ENCODE results near the gene NBPF3.
A peak's percentile ranks its signal among the peaks of the same experiment; 100 is the strongest.
"Not testable (repeated sequence)": the region's sequence is repeated elsewhere in the genome, so short reads cannot be mapped to it uniquely, and the experiment has no call there.

NBPF3 gene

DNA sequence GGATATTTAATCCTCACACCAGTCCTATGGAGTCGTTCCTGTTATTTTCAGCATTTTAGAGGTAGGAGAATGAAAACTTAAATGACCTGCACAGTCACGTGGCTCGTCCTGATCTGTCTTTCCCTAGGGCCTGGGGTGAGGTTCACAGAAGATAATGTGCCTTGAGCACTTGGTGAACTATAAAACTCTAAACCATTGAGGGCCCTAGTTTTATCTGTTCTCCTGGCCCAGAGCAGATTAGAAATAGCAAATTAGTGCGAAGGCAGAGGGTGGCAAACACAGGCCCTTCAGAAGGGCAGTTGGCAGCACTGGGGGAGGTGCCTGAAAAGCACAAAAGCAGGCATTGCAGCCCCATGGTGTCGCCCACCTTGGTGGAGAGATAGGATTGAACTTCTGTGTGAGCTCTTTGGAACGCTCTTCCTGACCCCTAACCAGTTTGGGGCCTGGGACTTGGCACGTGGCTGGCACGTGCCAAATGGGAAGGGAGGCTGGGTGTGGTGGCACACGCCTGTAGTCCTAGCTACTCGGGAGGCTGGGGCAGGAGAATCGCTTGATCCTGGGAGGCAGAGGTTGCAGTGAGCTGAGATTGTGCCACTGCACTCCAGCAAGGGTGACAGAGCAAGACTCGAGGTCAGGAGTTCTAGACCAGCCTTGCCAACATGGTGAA is 1.2 kb upstream of the NBPF3 start:
- not testable (repeated sequence) for DNase-seq (ENCODE audit: low spot score)

DNA sequence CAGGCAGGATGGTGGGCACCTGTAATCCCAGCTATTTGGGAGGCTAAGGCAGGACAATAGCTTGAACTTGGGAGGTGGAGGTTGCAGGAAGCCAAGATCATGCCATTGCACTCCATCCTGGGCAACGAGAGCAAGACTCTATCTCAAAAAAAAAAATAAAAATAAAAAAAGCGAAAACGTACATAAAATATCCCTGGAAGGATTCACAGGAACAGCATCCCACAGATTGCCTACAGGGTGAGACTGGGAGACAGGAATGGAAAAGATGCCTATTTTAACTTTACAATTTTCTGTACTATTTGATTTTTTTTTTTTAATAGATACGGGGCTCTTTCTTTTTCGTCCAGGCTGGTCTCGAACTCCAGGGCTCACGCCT is 604 bp upstream of the NBPF3 start:
- no peak for DNase-seq (ENCODE audit: low spot score)

DNA sequence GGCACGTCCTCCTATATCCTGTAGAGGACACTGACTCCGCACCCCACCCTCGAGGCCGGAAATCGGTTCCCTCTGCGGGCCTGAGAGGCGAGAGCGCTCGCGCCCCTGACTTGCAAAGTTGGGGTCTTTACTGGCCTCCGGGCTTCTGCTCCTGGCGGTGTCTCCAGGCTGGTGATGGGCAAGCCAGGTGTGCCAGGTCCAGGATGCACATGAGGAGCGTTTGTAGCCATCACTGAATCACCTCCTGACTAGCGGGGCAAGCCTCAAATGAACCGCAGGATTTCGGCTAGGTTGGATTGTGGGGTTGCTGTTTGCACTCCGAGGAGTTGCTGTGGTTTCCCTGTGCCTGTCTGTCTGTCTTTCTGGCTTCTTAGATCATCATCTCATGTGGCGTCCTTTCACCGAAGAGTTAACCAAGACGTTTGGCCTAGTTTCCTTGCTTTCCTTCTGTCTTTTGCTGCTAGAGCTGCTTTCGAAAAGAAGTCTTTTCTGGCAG is 741 bp downstream of the NBPF3 start:
- DNase-seq (ENCODE audit: low spot score): not testable (repeated sequence)

GRCh38 chr1:21446647-21447046 is 6.7 kb downstream of the NBPF3 start:
- not testable (repeated sequence) for DNase-seq (ENCODE audit: low spot score)

DNA sequence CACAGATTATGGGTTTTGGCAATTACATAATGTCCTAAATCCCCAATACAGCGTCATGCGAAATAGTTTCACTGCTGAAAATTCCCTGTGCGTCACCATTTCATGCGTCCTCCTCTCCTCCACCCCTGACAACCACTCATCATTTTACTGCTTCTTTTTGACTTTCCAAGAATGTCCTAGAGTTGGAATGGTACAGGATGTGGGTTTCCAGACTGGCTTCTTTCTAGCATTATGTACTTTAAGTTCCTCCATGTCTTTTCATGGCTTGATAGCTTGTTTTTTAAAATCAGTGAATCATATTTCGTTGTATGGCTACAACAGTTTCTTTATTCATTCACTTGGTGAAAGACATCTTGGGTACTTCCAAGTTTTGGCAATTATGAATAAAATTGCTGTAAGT is 7.4 kb downstream of the NBPF3 start:
- no peak for DNase-seq (ENCODE audit: low spot score)

- no peak for DNase-seq (ENCODE audit: low spot score)
Observed at GRCh38 chr1:21449906-21450305, 10.0 kb downstream of the NBPF3 start.

- no peak for DNase-seq (ENCODE audit: low spot score)
Observed at GRCh38 chr1:21451212-21451611, 11.3 kb downstream of the NBPF3 start.

- no peak for DNase-seq (ENCODE audit: low spot score)
Observed at GRCh38 chr1:21451981-21452411, 12.1 kb downstream of the NBPF3 start.

DNA sequence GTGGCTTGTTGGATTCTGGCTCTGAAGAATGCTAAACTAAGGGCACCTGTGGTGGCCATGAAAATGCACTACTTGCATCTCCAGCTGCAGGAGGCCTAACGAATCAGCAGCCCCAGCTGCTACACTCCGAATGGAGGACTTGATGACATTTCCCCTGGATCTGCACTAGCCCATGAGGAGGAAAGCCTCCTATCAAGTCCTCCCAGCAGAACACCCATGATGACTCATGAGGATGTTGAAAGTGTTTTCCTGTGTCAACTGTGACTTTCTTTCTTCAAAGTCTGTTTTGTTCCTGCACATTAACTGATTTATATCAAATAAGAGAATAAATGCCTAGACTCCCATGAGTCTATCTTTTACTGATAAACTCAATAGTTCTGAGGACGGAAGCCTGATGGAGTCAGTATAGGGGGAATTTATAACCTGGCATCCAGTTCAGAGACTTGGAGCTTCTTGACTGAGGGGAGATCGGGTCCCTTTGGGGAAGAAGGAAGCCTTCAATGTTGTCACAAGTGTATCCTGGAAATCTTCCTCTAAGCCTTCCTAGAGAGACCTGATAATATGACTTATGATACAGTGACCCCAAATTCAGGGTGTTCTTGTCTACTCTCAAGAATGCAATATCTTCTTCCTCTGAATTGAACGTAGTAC is 14.2 kb downstream of the NBPF3 start:
- peak; percentile 39 for DNase-seq (ENCODE audit: low spot score)

GRCh38 chr1:21454904-21455303 is 15.0 kb downstream of the NBPF3 start:
- DNase-seq (ENCODE audit: low spot score): not testable (repeated sequence)

DNA sequence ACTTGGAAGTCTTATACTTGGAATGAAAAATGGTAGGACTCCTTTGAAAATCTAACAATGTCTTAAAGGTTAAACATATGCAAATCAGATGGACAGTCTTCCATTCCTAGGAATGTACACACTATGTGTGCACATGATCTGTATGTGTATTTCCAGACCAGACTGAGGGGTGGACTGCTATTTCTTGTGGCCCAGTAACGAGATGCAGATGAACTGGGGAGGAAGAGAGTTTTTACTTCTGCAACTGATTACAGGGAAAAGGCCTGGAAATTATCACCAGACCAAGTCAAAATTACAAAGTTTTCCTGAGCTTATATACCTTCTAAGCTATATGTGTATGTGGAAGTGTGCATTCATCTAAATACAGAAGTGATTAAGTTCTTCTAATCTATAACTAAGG is 17.7 kb downstream of the NBPF3 start:
- no peak for DNase-seq (ENCODE audit: low spot score)

DNA sequence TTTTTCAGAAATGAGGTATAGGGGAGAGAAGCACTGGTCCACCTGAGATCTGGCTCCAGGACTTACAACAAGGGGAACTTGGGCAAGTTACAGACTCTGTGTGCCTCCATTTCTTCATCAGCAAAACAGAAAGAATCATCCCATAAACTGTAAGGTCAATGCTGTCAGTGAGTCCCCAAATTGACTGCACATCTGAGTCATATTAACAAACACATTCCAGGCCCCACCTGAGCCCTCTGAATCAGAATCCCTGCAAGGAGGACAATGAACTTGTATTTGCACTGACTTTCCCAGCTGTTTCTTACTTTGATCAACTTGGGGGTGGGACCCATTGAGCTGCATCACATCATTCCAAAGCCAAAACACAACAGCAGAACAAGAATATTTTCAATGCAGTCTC is 25.2 kb downstream of the NBPF3 start:
- not testable (repeated sequence) for DNase-seq (ENCODE audit: low spot score)

DNA sequence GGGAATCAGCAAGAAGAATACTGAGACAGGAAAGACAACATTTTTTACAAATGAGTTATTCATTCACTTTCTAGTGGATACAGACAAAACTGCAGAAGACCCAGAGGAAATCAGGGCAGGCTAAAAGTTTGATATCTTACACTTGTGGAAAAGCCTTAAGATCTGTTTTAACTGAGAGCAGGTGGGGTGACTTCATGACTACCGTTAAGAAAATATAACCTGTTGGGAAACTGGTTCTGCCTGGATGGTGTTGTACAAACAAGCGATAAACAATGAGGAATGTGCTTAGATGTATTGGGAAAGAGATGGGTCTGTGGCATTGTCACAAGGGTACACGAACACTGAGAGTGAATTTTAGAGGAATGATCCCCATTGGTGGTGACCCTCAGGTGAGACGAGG is 28.0 kb downstream of the NBPF3 start:
- not testable (repeated sequence) for DNase-seq (ENCODE audit: low spot score)

DNA sequence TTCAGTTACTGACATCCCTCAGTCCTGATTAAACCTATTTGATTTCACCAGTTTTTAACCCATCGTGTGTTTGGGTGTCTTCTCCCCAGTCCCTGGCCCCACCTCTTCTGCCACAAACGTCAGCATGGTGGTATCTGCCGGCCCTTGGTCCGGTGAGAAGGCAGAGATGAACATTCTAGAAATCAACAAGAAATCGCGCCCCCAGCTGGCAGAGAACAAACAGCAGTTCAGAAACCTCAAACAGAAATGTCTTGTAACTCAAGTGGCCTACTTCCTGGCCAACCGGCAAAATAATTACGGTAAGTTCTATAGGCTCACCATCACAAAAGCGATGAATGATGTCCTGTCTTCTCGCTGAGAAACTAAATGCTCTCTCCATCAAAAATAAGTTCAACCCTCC is 28.7 kb downstream of the NBPF3 start:
- DNase-seq (ENCODE audit: low spot score): no peak

DNA sequence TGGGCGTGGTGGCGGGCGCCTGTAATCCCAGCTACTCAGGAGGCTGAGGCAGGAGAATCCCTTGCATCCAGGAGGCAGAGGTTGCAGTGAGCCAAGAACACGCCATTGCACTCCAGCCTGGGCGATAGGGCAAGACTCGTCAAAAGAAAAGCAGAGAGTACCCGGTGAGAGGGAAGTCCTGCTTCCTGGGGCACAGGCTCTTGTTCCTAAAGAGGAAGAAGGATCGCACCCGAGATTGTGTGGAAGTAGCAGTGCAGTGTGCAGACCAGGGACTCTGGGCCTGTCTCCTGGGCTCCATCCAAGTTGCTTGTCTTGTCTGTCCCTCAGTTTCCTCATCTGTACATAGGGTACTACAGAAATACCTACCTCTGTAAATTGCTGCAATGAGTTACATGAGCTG is 29.6 kb downstream of the NBPF3 start:
- DNase-seq (ENCODE audit: low spot score): no peak

DNA sequence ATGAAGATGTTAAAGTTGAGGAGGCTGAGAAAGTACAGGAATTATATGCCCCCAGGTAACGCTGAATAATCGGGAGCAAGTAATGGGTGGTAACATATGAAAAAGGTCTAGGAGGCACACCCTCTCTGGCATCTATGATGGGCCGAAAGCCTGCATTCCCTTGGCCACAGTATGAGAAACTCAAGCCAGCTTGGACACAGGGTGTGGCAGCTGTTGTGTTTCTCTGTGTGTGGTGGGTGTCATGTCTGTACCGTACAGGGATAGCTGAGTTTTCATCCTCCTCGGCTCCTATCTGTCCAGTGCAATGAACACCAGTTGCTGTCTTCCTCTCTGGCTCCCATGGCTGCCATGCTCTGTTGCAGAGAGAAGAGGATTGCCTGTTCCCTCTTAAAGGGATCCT is 32.9 kb downstream of the NBPF3 start:
- DNase-seq (ENCODE audit: low spot score): no peak

- no peak for DNase-seq (ENCODE audit: low spot score)
Observed at GRCh38 chr1:21478356-21478755, 38.4 kb downstream of the NBPF3 start.

- DNase-seq (ENCODE audit: low spot score): not testable (repeated sequence)
Observed at GRCh38 chr1:21483881-21484280, 43.9 kb downstream of the NBPF3 start.

DNA sequence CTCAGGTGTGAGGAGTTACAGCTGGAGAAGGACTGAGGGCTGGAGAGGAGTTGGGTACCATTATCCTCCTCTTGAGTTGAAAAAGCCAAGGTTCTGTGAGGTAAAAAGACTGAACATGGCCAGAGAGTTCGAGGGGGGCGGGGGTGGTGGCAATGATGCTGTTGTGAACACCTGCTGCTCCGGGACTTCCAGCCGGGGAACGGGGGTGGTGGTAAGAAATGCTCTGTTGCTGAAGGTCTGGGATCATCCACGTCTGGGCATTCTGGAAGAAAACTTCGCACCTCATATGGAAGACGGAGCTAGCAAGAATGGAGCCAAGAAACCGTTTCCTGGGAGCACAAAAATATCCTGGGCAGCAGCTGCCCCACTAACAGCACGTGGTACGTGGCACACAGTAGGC is 49.2 kb downstream of the NBPF3 start:
- DNase-seq (ENCODE audit: low spot score): no peak

DNA sequence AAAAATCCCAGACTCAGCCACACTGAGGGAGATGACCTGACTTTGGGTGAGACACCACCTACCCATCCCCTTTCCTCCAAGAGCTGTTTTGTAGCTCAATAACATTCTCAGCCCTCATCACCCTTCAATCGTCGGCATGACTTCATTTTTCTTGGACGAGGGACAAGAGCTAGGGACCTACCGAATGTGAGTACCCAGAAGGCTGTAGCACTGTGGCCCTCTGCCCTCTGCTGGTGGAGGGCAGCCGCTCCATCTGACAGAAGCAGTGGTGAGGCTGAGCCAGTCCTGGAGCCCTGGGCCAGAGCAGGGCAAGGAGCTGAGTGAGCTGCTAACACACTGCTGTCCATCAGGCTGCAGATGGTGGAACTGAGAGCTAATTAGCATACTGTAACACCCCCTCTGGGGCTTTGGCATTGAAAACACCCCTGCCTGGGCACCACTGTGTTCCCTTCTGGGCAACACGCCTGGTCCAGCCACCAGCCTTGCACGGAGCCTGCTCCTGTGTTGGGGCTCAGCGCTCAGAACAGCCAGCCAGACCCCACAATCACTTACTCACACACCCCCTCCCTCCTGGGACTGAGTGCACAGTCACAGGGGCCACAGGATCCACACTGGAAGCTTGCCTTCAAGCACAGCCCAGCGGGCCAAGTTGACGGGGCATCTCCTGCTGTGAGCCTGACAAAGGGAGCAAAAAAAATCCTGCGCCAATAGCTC is 51.0 kb downstream of the NBPF3 start:
- no peak for DNase-seq (ENCODE audit: low spot score)

DNA sequence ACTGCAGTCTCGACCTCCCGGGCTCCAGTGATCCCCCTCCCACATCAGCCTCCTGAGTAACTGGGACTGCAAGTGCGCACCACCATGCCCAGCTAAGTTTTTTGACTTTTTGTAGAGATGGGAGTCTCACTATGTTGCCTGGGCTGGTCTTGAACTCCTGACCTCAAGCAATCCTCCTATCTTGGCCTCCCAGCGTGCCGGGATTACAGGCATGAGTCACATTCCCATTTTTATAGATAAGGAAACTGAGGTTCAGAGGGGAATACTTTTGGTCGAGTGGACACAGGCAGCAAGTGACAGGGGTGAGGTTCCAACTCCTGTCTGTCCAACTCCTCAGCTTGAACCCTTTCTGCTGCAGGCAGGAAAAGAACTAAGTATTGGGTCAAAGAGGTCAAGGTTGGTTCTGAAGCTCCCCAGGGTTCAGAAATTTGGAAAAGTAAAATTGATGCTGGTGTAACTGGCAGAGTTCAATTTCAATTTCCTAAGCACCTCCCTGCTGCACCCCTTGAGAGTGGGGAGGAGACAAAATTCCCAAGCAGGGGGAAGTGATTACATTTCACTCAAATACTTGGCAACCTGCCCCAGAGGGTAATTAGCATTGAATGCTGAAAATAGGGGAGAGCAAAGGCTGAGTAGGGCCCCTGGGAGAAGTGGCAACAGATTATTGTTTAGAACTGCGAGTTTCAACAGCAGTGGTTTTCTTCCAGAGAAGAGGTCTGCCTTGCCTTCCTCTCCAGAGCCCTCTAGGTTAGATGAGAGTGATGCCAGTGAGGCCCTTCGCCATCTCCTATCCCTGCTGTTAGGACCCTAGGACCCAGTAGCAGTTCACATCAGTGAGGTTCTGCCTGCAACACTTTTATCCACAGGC is 51.8 kb downstream of the NBPF3 start:
- DNase-seq (ENCODE audit: low spot score): no peak

DNA sequence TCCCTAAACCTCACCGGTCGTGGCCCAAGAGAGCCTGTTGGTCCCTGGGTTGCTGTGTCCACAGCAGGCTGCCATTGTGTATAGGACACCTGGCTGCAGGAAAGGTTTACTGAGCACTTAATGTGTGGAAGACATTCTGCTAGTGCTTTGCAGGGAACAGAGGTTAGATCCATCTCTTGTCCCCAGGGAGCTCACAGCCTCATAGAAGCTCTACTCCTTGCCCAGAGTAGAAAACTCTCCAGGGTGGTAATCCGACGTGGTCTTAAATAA is 52.4 kb downstream of the NBPF3 start:
- DNase-seq (ENCODE audit: low spot score): no peak
